Esophagus muscularis mucosa (tissue), 4 donors: ENCODE measurements around the gene PRR11. TPM values are rescaled to one million over a fixed set of nuclear protein-coding genes. Genes with fewer than 3 reads are reported as not detected.
"Not testable (repeated sequence)": the region's sequence is repeated elsewhere in the genome, so short reads cannot be mapped to it uniquely, and the experiment has no call there.

Experiments
- DNase-seq: peaks from one replicate; pipeline ENCODE4 v3.0.0-alpha.2; 2017; ENCODE audit errors: extremely low spot score
- H3K27ac ChIP-seq, 4 donors: fragments of 200-600 bp; sonication (generic); replicated peaks in 1 of 4; 1 replicate in 3 of 4; 2 replicates in 1 of 4; pipeline ENCODE4 v1.5.1; 2016 to 2019; ENCODE audit warnings: mild to moderate bottlenecking in 1 of 4
- H3K27me3 ChIP-seq, 4 donors: fragments of 200-600 bp; sonication (generic); one replicate each; pipeline versions ENCODE4 v1.5.1 to v1.6.0; 2016 to 2019
- H3K36me3 ChIP-seq, 4 donors: fragments of 200-600 bp; sonication (generic); one replicate each; pipeline ENCODE4 v1.5.1; 2016 to 2019
- H3K4me1 ChIP-seq, 4 donors: fragments of 200-600 bp; sonication (generic); one replicate each; pipeline ENCODE4 v1.5.1; 2016 to 2019
- H3K4me3 ChIP-seq, 4 donors: fragments of 200-600 bp; sonication (generic); 1 replicate in 2 of 4; 2 replicates in 2 of 4; pipeline ENCODE4 v1.5.1; 2016 to 2019; ENCODE audit warnings: mild to moderate bottlenecking in 4 of 4, moderate library complexity in 1 of 4
- H3K9me3 ChIP-seq, 4 donors: fragments of 200-600 bp; sonication (generic); 1 replicate in 3 of 4; 2 replicates in 1 of 4; pipeline ENCODE4 v1.5.1; 2016 to 2019
- EP300 ChIP-seq: sonication (generic); formaldehyde crosslinking; IDR thresholded peaks from one replicate; pipeline ENCODE4 v1.6.1; 2017; ENCODE audit warnings: antibody characterized with exemption
- POLR2A ChIP-seq: fragments of 450-650 bp; IDR thresholded peaks from one replicate; pipeline ENCODE4 v1.6.1; 2017; ENCODE audit warnings: antibody characterized with exemption, moderate library complexity, mild to moderate bottlenecking, low read depth
- POLR2AphosphoS5 ChIP-seq, 2 donors: sonication (generic); formaldehyde crosslinking; IDR thresholded peaks; one replicate each; pipeline ENCODE4 v1.6.1; 2017; ENCODE audit warnings: antibody characterized with exemption in 2 of 2
- WGBS: methylation state at CpG from one replicate; pipeline ENCODE4 v1.1.5; 2018; 5-methylcytosine and 5-hydroxymethylcytosine counted together
- intact Hi-C: fragments of 100-400 bp; cut with DNase I; formaldehyde crosslinking; loops from one replicate; pipeline ENCODE4 v1.15.1; 2023
- total RNA-seq, 4 donors: library from RNA; depleted of rRNA; stranded (reverse); fragments of >200 nt; gene quantifications; one replicate each; pipeline versions ENCODE4 v1.1.0 to v1.2.1, GENCODE V29; 2016
- TF ChIP-seq, protein P1 (sequence below), 3 experiments: fragments of 200-600 bp in 2 of 3; fragments of 450-650 bp in 1 of 3; sonication (generic) in 2 of 3; IDR thresholded peaks; one replicate each; pipeline ENCODE4 v1.5.1; 2017 to 2019; ENCODE audit warnings: antibody characterized with exemption in 3 of 3, mild to moderate bottlenecking in 2 of 3, moderate library complexity in 1 of 3

PRR11 gene
- total RNA-seq, 4 donors from 2014 or later, result 0.32 to 110 (median 0.87) TPM

DNA sequence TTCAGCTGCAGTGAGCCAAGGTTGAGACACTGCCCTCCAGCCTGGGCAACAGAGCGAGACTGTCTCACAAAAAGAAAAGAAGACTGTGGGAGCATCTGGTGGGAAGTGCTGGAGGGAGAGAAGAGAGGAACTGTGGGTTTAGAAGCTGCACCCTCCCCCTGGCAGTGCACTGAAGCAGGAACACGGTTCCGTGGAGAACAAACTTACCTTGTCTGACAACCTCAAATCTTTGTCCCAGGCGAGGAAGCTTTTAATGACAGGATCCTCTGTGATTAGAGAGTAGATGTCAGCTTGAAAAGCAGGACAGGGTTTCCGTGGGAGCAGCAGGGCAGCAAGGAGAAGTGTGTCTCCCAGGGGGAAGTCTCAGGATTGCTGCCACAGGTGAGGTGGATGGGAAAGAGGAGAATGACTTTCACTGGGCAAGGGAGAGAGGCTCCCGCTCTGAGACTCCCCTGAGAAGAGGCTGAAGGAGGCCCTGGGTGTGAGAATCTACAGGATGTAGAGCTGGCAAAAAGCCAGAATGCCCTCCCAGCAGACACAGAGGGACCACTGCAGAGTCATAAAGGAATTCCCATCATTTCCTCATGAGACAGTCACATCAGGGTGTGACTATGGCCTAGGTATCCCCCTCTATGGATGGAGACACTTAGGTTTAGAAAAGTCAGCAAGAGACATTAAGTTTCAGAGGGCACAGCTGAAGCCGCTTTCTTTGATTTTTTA lies 22.9 kb downstream of the PRR11 start:
- Histone ChIP-seq H3K4me3 (no peak overlapping the region), H3K36me3 (no peaks in the 10 kb centered on the region), H3K4me1 (no peaks in the 10 kb centered on the region), H3K9me3 (no peaks in the 10 kb centered on the region), H3K27ac (no peak overlapping the region), H3K27me3 (no peaks in the 10 kb centered on the region)
- intact Hi-C loops, result no loop called here
- DNase-seq, result no peak
- WGBS, result 91% methylated on average over 7 of the region's 7 CpGs
- TF ChIP-seq POLR2A (no peak), POLR2AphosphoS5 (IDR thresholded peaks at IDR 0.05) (no peak), EP300 (no peak)
- TF ChIP-seq, protein P1, sequence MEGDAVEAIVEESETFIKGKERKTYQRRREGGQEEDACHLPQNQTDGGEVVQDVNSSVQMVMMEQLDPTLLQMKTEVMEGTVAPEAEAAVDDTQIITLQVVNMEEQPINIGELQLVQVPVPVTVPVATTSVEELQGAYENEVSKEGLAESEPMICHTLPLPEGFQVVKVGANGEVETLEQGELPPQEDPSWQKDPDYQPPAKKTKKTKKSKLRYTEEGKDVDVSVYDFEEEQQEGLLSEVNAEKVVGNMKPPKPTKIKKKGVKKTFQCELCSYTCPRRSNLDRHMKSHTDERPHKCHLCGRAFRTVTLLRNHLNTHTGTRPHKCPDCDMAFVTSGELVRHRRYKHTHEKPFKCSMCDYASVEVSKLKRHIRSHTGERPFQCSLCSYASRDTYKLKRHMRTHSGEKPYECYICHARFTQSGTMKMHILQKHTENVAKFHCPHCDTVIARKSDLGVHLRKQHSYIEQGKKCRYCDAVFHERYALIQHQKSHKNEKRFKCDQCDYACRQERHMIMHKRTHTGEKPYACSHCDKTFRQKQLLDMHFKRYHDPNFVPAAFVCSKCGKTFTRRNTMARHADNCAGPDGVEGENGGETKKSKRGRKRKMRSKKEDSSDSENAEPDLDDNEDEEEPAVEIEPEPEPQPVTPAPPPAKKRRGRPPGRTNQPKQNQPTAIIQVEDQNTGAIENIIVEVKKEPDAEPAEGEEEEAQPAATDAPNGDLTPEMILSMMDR (IDR thresholded peaks at IDR 0.05), result no peak

DNA sequence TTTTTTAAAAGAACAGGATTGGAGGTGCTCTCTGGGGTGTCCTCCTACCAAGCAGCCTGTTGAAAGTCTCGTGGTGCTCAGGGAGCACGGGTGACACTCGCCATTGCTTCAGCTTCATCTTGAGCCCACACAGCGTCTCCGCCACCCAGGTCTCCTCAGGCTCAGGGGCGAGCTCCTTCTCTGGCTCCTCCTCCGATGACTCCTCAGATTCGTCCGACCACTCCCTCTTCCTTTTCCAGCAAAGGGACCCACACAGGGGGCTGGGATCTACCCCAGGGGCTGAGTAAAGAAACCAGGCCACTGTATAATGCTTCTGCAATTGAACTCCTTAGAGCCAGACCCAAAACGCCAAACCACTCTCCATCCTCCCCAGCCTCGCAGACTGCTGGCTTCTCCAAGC lies 24.1 kb downstream of the PRR11 start:
- H3K27ac ChIP-seq, intact Hi-C loops, H3K9me3 ChIP-seq, H3K4me1 ChIP-seq, H3K4me3 ChIP-seq, H3K27me3 ChIP-seq, DNase-seq, H3K36me3 ChIP-seq: not testable (repeated sequence)
- WGBS, result 94% methylated on average over 11 of the region's 11 CpGs

DNA sequence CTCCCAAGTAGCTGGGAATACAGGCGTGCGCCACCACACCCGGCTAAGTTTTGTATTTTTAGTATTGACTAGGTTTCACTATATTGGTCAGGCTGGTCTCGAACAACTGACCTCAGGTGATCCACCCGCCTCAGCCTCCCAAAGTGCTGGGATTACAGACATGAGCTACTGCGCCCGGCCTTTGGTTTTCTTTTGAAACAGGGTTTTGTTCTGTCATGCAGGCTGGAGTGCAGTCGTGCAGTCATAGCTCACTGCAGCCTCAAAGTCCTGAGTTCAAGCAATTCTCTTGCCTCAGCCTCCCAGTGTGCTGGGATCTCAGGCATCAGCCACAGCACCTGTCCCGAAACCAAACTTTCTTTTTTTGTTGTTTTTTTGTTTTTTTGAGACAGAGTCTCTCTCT lies 25.1 kb downstream of the PRR11 start:
- no peak overlapping the region for H3K27ac ChIP-seq
- H3K27me3 ChIP-seq, result no peaks in the 10 kb centered on the region
- H3K36me3 ChIP-seq, result no peaks in the 10 kb centered on the region
- intact Hi-C loops, result no loop called here
- no peak for TF ChIP-seq POLR2A
- no peak for TF ChIP-seq POLR2AphosphoS5 (IDR thresholded peaks at IDR 0.05)
- TF ChIP-seq, protein P1 (IDR thresholded peaks at IDR 0.05), result no peak
- no peak for TF ChIP-seq EP300
- no peak overlapping the region for H3K4me3 ChIP-seq
- H3K9me3 ChIP-seq, result no peaks in the 10 kb centered on the region
- DNase-seq, result no peak
- H3K4me1 ChIP-seq, result no peaks in the 10 kb centered on the region
- WGBS, result 97% methylated on average over 9 of the region's 9 CpGs

DNA sequence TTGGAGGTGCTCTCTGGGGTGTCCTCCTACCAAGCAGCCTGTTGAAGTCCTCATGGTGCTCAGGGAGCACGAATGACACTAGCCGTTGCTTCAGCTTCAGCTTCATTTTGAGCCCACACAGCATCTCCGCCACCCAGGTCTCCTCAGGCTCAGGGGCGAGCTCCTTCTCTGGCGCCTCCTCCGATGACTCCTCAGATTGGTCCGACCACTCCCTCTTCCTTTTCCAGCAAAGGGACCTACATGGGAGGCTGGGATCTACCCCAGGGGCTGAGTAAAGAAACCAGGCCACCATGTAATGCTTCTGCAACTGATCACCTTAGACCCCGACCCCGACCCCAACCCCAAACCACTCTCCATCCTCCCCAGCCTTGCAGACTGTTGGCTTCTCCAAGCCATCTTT lies 25.9 kb downstream of the PRR11 start:
- 98% methylated on average over 9 of the region's 9 CpGs for WGBS
- H3K36me3 ChIP-seq, result no peaks in the 10 kb centered on the region
- H3K4me1 ChIP-seq, result no peaks in the 10 kb centered on the region
- no peak overlapping the region for H3K27ac ChIP-seq
- DNase-seq, result no peak
- no peak overlapping the region for H3K4me3 ChIP-seq
- no peaks in the 10 kb centered on the region for H3K27me3 ChIP-seq
- H3K9me3 ChIP-seq, result no peaks in the 10 kb centered on the region
- intact Hi-C loops, result no loop called here
- TF ChIP-seq POLR2AphosphoS5 (IDR thresholded peaks at IDR 0.05) (no peak), POLR2A (no peak), EP300 (no peak)
- TF ChIP-seq, protein P1 (IDR thresholded peaks at IDR 0.05), result no peak

DNA sequence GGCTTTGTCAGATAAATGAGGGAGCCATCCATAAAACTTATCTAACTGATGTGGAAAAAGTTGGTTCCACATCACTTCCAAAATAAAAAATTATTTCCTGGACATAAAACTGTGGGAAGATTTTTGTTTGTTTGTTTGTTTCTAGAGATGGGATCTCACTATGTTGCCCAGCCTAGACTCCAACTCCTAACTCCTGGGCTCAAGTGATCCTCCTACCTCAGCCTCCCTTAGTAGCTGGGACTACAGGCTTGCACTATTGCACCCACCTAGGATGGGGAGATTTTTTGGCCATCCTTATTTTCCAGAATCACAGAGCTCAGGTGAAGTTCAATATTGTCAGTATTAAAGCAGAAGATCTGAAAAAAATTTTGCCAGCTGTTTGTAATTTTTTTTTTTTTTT lies 30.5 kb downstream of the PRR11 start:
- TF ChIP-seq EP300, result no peak
- no peak for TF ChIP-seq POLR2A
- TF ChIP-seq POLR2AphosphoS5 (IDR thresholded peaks at IDR 0.05), result no peak
- TF ChIP-seq, protein P1 (IDR thresholded peaks at IDR 0.05), result no peak
- Histone ChIP-seq H3K27ac (no peak overlapping the region), H3K27me3 (no peaks in the 10 kb centered on the region), H3K4me1 (no peaks in the 10 kb centered on the region), H3K9me3 (no peaks in the 10 kb centered on the region), H3K4me3 (no peak overlapping the region), H3K36me3 (no peaks in the 10 kb centered on the region)
- intact Hi-C loops, result no loop called here
- no peak for DNase-seq
